ENCODE measurements around the gene RPS6KC1.
"Not testable (repeated sequence)": the region's sequence is repeated elsewhere in the genome, so short reads cannot be mapped to it uniquely, and the experiment has no call there.

The RPS6KC1 gene

DNA sequence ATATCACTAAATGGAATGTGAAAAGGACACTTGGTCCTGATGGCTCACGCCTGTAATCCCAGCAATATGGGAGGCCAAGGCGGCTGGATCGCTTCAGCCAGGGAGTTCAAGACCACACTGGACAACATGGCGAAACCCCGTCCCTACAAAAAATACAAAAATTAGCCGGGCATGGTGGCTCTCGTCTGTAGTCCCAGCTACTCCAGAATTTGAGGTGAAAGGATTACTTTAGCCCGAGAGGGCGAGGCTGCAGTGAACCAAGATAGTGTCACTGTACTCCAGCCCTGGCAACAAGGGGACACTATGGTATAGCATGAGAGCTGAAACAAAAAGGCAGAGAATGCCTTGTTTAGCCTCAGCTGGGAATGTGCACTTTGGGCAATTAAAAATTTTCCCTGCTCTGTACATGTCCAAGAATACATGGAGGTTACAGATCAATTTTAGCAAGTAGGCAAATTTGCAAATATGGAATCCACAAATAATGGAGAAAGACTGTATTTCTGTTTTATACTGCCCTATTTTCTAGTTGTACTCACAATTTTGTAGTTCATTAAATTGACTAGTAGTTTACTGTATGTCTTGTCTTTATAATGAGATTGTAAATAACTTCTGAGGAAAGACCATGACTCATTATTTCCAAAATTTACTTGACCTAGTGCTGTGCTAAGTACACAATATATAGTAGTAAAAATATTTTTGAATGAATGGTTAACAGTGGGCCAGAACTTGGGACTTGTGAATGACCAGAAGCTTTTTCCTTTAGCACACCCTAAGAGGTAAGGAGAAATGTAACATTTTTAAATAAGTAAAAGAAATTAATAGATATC, 33.4 kb upstream of the RPS6KC1 start:
- DNase-seq (ENCODE audit: low read depth): no peak
- H3K4me3 ChIP-seq (ENCODE audit: low read length): no peak overlapping the region
- TF ChIP-seq, protein P1, sequence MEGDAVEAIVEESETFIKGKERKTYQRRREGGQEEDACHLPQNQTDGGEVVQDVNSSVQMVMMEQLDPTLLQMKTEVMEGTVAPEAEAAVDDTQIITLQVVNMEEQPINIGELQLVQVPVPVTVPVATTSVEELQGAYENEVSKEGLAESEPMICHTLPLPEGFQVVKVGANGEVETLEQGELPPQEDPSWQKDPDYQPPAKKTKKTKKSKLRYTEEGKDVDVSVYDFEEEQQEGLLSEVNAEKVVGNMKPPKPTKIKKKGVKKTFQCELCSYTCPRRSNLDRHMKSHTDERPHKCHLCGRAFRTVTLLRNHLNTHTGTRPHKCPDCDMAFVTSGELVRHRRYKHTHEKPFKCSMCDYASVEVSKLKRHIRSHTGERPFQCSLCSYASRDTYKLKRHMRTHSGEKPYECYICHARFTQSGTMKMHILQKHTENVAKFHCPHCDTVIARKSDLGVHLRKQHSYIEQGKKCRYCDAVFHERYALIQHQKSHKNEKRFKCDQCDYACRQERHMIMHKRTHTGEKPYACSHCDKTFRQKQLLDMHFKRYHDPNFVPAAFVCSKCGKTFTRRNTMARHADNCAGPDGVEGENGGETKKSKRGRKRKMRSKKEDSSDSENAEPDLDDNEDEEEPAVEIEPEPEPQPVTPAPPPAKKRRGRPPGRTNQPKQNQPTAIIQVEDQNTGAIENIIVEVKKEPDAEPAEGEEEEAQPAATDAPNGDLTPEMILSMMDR (conservative IDR thresholded peaks at IDR 0.05; ENCODE audit: low read length): no peak

- H3K4me3 ChIP-seq (ENCODE audit: low read length): no peak overlapping the region
- TF ChIP-seq, protein P1 (conservative IDR thresholded peaks at IDR 0.05; ENCODE audit: low read length): no peak
- no peak for DNase-seq (ENCODE audit: low read depth)
Observed at GRCh38 chr1:213019450-213019849, 31.6 kb upstream of the RPS6KC1 start.

- TF ChIP-seq, protein P1 (conservative IDR thresholded peaks at IDR 0.05; ENCODE audit: low read length): no peak
- no peak overlapping the region for H3K4me3 ChIP-seq (ENCODE audit: low read length)
- no peak for DNase-seq (ENCODE audit: low read depth)
Observed at GRCh38 chr1:213020016-213020415, 31.0 kb upstream of the RPS6KC1 start.

DNA sequence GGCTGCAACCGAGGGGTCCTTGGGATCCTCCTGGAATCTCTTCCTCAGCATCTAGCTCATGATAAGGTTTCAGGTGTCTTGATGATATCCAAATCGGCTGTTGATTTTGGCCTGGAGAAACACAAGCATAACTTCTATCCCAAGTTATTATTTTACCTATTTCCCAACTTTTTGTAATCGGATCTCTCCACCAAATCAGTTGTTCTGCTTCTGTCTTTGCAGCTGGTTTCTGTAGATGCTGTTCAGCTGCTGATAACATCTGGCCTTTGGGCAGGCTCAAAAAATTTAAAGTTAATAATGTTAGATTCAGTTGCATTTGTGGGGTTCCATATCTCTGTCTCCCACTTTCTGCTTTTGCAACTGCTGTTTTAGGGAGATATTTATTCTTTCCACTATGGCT, 24.0 kb upstream of the RPS6KC1 start:
- not testable (repeated sequence) for H3K4me3 ChIP-seq (ENCODE audit: low read length); DNase-seq (ENCODE audit: low read depth)

DNA sequence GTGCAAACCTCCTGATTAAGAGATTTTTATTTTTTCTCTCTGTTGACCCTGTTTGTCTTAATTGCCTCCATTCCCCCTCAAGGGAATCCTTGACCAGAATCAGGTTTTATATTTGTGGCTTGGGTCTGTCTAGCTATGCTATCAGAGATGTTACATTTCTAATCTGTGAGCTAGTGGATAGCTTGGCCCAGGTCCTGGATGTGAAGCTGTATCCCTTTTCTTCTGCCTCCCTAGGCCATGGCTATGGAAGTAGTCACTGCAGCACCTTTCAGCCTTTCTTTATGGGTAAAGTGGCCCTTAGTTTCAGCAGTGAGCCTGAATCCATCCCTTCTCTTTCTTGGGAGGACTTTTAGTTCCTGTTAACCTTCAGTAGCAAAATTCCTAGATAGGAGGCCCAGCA, 18.4 kb upstream of the RPS6KC1 start:
- TF ChIP-seq, protein P1 (conservative IDR thresholded peaks at IDR 0.05; ENCODE audit: low read length): no peak

DNA sequence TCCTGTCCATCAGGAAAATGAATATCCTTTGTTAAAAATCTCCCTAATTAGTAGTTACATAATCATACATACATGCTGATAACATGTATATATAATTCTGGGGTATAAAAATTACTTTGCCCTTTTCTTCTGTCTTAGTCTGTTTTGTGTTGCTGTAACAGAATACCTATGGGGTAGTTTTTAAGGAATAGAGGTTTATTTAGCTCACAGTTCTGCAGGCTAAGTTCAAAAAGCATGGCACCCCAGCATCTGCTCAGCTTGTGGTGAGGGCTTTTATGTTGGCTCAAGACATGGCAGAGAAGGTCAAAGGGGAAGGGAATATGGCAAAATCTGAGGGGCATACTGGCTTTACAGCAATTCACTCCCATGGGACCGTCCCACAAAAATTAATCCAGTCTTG, 16.3 kb upstream of the RPS6KC1 start:
- TF ChIP-seq, protein P1 (conservative IDR thresholded peaks at IDR 0.05; ENCODE audit: low read length): no peak
- no peak for DNase-seq (ENCODE audit: low read depth)
- H3K4me3 ChIP-seq (ENCODE audit: low read length): no peak overlapping the region

More for the DNA sequence above, 18.4 kb upstream of the RPS6KC1 start:
- no peak overlapping the region for H3K4me3 ChIP-seq (ENCODE audit: low read length)
- no peak for DNase-seq (ENCODE audit: low read depth)

- TF ChIP-seq, protein P1 (conservative IDR thresholded peaks at IDR 0.05; ENCODE audit: low read length): no peak
- DNase-seq (ENCODE audit: low read depth): no peak
- H3K4me3 ChIP-seq (ENCODE audit: low read length): no peak overlapping the region
Observed at GRCh38 chr1:213035573-213035972, 15.5 kb upstream of the RPS6KC1 start.

Data from AG10803 (cell line).